Brain microvascular endothelial cell (primary cell): ENCODE results near the gene RNF25.

Source experiments
- DNase-seq: peaks from one replicate; pipeline ENCODE4 v3.0.0-alpha.2; 2020
- H3K27ac ChIP-seq: fragments of 250-450 bp; sonication (Bioruptor Pico); 2 replicates; pipeline ENCODE4 v1.5.1; 2020; ENCODE audit warnings: mild to moderate bottlenecking, moderate library complexity
- H3K27me3 ChIP-seq: fragments of 250-450 bp; sonication (Bioruptor Pico); replicated peaks from 2 replicates; pipeline ENCODE4 v1.5.1; 2020; ENCODE audit warnings: mild to moderate bottlenecking
- H3K36me3 ChIP-seq: fragments of 250-450 bp; sonication (Bioruptor Pico); replicated peaks from 2 replicates; pipeline ENCODE4 v1.5.1; 2020; ENCODE audit warnings: mild to moderate bottlenecking
- H3K4me3 ChIP-seq: 2 replicates; pipeline ENCODE4 v1.5.1; 2011; ENCODE audit warnings: low read depth, mild to moderate bottlenecking, control low read depth, low read length, moderate library complexity
- in situ Hi-C: cut with HindIII; loops from 2 replicates; pipeline ENCODE4 v1.10.0; 2017; ENCODE audit warnings: low sequenced_read_pairs, low pct_ligation_motif_present
- TF ChIP-seq, protein P1 (sequence below): IDR thresholded peaks from 2 replicates; pipeline ENCODE4 v1.5.1; 2011; ENCODE audit warnings: low read depth, mild to moderate bottlenecking, moderate library complexity, low read length, control low read depth, inconsistent platforms; ENCODE audit errors: missing control alignments

The RNF25 gene

DNA sequence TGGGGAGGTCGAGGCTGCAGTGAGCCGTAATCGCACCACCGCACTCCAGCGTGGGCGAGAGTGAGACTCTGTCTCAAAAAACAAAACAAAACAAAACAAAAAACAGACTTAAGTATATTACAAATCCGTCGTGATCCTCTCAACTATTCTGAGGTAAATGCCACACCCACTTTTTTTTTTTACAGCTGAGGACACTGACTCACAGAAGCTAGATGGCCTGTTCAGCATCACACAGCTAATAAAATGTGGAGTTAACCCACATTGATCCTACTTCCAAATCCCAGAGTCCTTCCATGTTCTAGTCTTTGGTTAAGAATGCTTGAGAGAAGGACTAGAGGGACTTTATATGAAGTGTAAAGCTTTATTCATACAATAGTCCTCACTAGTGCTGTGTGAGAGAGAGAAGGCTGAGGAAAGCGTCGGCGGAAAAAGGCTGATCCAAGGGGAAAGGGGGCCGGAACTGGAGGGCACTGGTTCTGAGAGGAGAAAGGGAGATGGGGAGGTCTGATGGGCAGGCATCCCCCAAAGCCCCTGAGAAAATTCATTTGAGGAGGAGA, 627 bp downstream of the RNF25 start:
- no peak for DNase-seq
- in situ Hi-C loops = no loop called here

DNA sequence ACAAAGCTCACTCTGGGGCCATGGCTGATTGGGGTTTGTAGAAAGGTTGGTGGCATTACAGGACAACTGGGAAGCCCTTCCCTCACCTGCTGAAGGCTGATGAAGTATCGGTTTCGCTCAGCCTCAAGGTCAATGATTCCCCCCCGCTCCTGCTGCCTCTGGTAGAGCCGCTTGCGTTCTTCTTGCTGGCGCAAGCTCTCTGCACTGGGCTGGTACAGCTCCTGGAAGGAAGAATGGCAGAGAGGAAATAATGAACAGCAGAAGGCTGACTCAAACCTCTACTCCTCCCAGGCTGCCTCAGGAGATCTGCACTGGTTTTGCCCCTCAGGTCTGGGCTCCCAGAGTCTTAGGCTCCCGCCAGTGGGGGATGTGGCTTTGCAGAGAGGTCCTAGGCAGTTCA, 7.1 kb downstream of the RNF25 start:
- Histone ChIP-seq H3K36me3 (peaks cover 68% of the 10 kb centered on the region), H3K27ac (no peak overlapping the region), H3K27me3 (no peaks in the 10 kb centered on the region), H3K4me3 (no peak overlapping the region)
- in situ Hi-C loops = no loop called here
- TF ChIP-seq, protein P1, sequence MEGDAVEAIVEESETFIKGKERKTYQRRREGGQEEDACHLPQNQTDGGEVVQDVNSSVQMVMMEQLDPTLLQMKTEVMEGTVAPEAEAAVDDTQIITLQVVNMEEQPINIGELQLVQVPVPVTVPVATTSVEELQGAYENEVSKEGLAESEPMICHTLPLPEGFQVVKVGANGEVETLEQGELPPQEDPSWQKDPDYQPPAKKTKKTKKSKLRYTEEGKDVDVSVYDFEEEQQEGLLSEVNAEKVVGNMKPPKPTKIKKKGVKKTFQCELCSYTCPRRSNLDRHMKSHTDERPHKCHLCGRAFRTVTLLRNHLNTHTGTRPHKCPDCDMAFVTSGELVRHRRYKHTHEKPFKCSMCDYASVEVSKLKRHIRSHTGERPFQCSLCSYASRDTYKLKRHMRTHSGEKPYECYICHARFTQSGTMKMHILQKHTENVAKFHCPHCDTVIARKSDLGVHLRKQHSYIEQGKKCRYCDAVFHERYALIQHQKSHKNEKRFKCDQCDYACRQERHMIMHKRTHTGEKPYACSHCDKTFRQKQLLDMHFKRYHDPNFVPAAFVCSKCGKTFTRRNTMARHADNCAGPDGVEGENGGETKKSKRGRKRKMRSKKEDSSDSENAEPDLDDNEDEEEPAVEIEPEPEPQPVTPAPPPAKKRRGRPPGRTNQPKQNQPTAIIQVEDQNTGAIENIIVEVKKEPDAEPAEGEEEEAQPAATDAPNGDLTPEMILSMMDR = no peak
- DNase-seq = no peak

More for the DNA sequence above, 627 bp downstream of the RNF25 start:
- TF ChIP-seq, protein P1 = no peak
- H3K4me3 ChIP-seq = peak overlapping the region; percentile 93
- H3K36me3 ChIP-seq = peaks cover 20% of the 10 kb centered on the region
- H3K27ac ChIP-seq = peak overlapping the region; percentile 96
- H3K27me3 ChIP-seq = no peaks in the 10 kb centered on the region

DNA sequence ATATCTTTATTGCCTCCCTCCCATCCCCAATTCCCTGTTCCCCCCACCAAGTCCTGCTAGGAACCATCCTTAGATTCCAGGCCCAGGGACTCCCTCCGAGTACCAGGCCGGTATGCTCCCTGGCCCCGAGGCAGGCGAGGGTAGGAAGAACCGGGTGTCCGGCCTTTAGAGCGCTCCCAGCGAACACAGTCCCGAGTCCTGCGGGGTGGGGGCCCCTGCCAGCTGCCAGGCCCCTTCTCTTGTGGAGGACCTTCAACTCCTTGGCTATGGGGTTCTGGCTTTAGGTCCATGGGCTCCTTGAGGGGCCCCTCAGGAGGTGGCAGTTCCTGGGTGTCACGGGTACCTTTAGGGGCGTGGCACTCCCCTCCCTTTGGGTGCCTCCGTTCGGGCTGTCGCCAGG, 7.9 kb downstream of the RNF25 start:
- Histone ChIP-seq H3K36me3 (peaks cover 68% of the 10 kb centered on the region), H3K4me3 (no peak overlapping the region), H3K27me3 (no peaks in the 10 kb centered on the region), H3K27ac (no peak overlapping the region)
- in situ Hi-C loops = no loop called here
- TF ChIP-seq, protein P1 = no peak
- DNase-seq = no peak

- no peaks in the 10 kb centered on the region for H3K27me3 ChIP-seq
- H3K27ac ChIP-seq = no peak overlapping the region
- no peak for DNase-seq
- H3K4me3 ChIP-seq = no peak overlapping the region
- TF ChIP-seq, protein P1 = no peak
- in situ Hi-C loops = no loop called here
- H3K36me3 ChIP-seq = peaks cover 63% of the 10 kb centered on the region
Observed at GRCh38 chr2:218662827-218663226, 9.0 kb downstream of the RNF25 start.

DNA sequence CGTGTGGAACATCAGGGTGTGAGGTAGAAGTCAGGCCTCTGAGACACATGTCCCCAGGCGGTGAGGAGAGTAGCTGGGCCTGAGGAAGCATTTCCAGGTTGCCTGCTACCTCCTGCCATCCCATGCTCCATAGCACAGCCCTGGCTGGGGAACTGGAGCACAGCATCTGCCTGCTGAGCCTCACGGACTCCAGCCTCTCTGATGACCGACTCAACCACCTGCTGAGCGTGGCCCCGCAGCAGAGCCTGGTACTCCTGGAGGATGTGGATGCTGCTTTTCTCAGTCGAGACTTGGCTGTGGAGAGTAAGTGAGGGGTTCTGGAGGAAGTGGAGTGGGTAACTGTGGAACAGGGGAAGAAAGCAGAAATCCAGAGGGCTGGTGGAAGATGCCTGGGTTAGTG, 9.4 kb downstream of the RNF25 start:
- TF ChIP-seq, protein P1 = no peak
- no peak for DNase-seq
- peaks cover 58% of the 10 kb centered on the region for H3K36me3 ChIP-seq

GRCh38 chr2:218659988-218660358, 11.8 kb downstream of the RNF25 start:
- no peak for DNase-seq

More for the DNA sequence above, 9.4 kb downstream of the RNF25 start:
- Histone ChIP-seq H3K27me3 (no peaks in the 10 kb centered on the region), H3K4me3 (no peak overlapping the region), H3K27ac (no peak overlapping the region)
- in situ Hi-C loops = no loop called here

More at GRCh38 chr2:218659988-218660358, 11.8 kb downstream of the RNF25 start:
- H3K27me3 ChIP-seq = no peaks in the 10 kb centered on the region
- in situ Hi-C loops = no loop called here
- H3K4me3 ChIP-seq = peak overlapping the region; percentile 94
- no peak overlapping the region for H3K27ac ChIP-seq
- peaks cover 52% of the 10 kb centered on the region for H3K36me3 ChIP-seq
- TF ChIP-seq, protein P1 = no peak
